Prostate gland (tissue), 2 donors: Measurements from ENCODE around the gene PRCD. TPM values are rescaled to one million over a fixed set of nuclear protein-coding genes. Genes with fewer than 3 reads are reported as not detected.
"Not testable (repeated sequence)": the region's sequence is repeated elsewhere in the genome, so short reads cannot be mapped to it uniquely, and the experiment has no call there.

Experiments used
- DNase-seq: peaks from one replicate; pipeline ENCODE4 v3.0.0-alpha.2; 2019; ENCODE audit warnings: low spot score
- H3K27ac ChIP-seq, 2 donors: fragments of 200-600 bp; sonication (generic); 2 replicates each; pipeline ENCODE4 v1.5.1; 2017 to 2019
- H3K27me3 ChIP-seq: fragments of 200-600 bp; sonication (generic); replicated peaks from 2 replicates; pipeline ENCODE4 v1.5.1; 2019; ENCODE audit not compliant: insufficient read depth
- H3K36me3 ChIP-seq, 2 donors: fragments of 200-600 bp; sonication (generic); 1 replicate in 1 of 2; 2 replicates in 1 of 2; pipeline versions ENCODE4 v1.5.1 to v1.8.1; 2017 to 2019
- H3K4me1 ChIP-seq: fragments of 200-600 bp; sonication (generic); replicated peaks from 2 replicates; pipeline ENCODE4 v1.5.1; 2019
- H3K4me3 ChIP-seq, 2 donors: fragments of 200-600 bp; sonication (generic); 2 replicates each; pipeline ENCODE4 v1.5.1; 2017 to 2019
- H3K9me3 ChIP-seq: fragments of 200-600 bp; sonication (generic); 2 replicates; pipeline ENCODE4 v1.5.1; 2017
- CTCF ChIP-seq, 4 experiments: fragments of 200-600 bp in 2 of 4; fragments of 450-650 bp in 2 of 4; sonication (generic) in 2 of 4; IDR thresholded peaks; 1 replicate in 3 of 4; 2 replicates in 1 of 4; pipeline ENCODE4 v1.5.1; 2016 to 2019; ENCODE audit warnings: antibody characterized with exemption in 4 of 4, mild to moderate bottlenecking in 2 of 4, moderate library complexity in 2 of 4
- POLR2A ChIP-seq: fragments of 450-650 bp; IDR thresholded peaks from one replicate; pipeline ENCODE4 v1.6.1; 2016; ENCODE audit warnings: antibody characterized with exemption, mild to moderate bottlenecking
- POLR2AphosphoS5 ChIP-seq: sonication (generic); formaldehyde crosslinking; IDR thresholded peaks from one replicate; pipeline ENCODE4 v1.6.1; 2017; ENCODE audit warnings: antibody characterized with exemption
- WGBS: methylation state at CpG from one replicate; pipeline ENCODE4 v1.1.5; 2018; 5-methylcytosine and 5-hydroxymethylcytosine counted together
- intact Hi-C: fragments of 100-400 bp; cut with DNase I; formaldehyde crosslinking; loops from one replicate; pipeline ENCODE4 v1.14.2; 2022
- total RNA-seq, 2 donors: library from RNA; depleted of rRNA; stranded (reverse); fragments of >200 nt; gene quantifications; one replicate each; pipeline ENCODE4 v1.1.0, GENCODE V29; 2016

PRCD gene
- total RNA-seq, 2 donors from 2014 or later, result 0.36 to 0.85 TPM

DNA sequence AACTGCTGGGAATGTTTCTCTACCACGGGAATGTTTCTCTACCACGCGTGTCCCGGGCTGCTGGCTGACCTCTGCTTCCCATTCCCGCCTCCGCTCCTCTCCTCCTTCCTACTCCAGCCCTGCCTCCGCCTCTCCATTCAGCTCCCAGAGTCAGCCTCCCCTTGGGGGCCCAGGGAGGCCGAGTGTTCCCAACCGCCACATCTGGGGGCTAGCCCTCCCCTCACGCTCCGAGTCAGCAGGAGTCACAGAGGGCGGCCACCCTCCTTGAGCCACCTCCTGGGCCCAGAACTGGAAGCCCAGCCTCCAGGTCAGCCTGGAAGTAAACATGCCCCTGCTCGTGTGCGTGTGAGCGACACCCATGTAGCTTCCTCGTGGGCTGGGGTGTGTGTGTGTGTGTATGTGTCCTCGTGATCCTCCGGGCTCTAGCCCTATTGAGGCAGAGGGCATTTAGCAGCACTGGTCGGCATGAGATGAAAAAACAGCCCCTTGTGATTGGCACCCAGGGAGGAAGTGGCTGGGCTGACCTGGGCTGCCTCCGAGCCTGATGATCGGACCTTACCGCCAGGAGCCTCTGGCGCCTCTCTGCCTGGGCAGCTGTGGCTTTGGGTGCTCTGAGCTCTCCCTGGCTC, 9.6 kb upstream of the PRCD start:
- DNase-seq, result no peak
- Histone ChIP-seq H3K4me3 (no peak overlapping the region), H3K27ac (peak overlapping the region; percentile 67 to 76), H3K36me3 (no peaks in the 10 kb centered on the region), H3K27me3 (no peaks in the 10 kb centered on the region), H3K9me3 (no peaks in the 10 kb centered on the region), H3K4me1 (peaks cover 17% of the 10 kb centered on the region)
- no peak for TF ChIP-seq POLR2AphosphoS5
- TF ChIP-seq CTCF (IDR thresholded peaks at IDR 0.05), result no peak
- no peak for TF ChIP-seq POLR2A
- 58% methylated on average over 23 of the region's 23 CpGs for WGBS
- intact Hi-C loops, result no loop called here

DNA sequence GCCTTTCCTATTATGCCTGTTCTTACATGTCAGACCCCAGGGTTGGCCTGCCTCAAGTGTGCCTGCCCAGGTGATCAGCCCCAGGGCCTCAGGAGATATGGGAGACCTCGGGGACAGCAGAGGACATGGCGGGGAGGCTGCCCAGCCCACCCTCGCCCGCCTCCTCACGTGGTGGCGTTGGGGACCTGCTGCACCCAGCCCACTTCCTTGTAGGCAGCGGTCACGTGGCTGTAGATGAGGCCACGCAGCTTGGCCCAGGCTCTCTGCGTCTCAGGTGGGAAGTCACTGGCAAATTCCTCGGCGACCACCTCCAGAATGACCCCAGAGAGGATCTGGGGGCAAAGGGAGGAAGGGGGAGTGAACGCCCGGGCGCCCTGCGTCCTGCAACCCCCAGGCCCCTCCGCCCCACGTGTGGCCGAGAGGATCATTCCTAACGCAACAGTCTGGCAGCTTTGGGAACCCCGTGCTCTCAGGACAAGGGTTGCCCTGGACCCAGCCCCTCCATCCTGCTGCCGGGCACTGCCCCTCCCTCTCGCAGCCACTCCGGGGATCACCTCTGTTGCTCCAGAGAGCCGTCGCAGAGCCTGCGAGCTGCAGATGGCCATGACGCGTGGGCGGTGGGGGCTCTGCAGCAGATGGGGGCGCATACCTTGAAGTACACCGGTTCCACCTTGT, 8.9 kb upstream of the PRCD start:
- Histone ChIP-seq H3K27ac (peak overlapping the region; percentile 67 to 76), H3K9me3 (no peaks in the 10 kb centered on the region), H3K4me1 (peaks cover 16% of the 10 kb centered on the region), H3K4me3 (no peak overlapping the region), H3K36me3 (no peaks in the 10 kb centered on the region), H3K27me3 (no peaks in the 10 kb centered on the region)
- 84% methylated on average over 27 of the region's 32 CpGs for WGBS
- intact Hi-C loops, result no loop called here
- no peak for DNase-seq
- TF ChIP-seq CTCF (IDR thresholded peaks at IDR 0.05), result no peak
- TF ChIP-seq POLR2A, result no peak
- no peak for TF ChIP-seq POLR2AphosphoS5

GRCh38 chr17:76531486-76532038, 8.3 kb upstream of the PRCD start:
- no peaks in the 10 kb centered on the region for H3K9me3 ChIP-seq
- H3K4me1 ChIP-seq, result peaks cover 16% of the 10 kb centered on the region
- H3K27ac ChIP-seq, result peak overlapping the region; percentile 67 to 76
- intact Hi-C loops, result no loop called here
- WGBS, result 88% methylated on average over 18 of the region's 18 CpGs
- no peak for DNase-seq
- TF ChIP-seq POLR2AphosphoS5 (no peak), CTCF (IDR thresholded peaks at IDR 0.05) (no peak), POLR2A (no peak)
- no peaks in the 10 kb centered on the region for H3K36me3 ChIP-seq
- no peak overlapping the region for H3K4me3 ChIP-seq
- no peaks in the 10 kb centered on the region for H3K27me3 ChIP-seq

GRCh38 chr17:76532072-76532651, 7.7 kb upstream of the PRCD start:
- WGBS, result 84% methylated on average over 8 of the region's 8 CpGs
- TF ChIP-seq POLR2A, result no peak
- TF ChIP-seq POLR2AphosphoS5, result no peak
- TF ChIP-seq CTCF (IDR thresholded peaks at IDR 0.05), result no peak
- no peaks in the 10 kb centered on the region for H3K36me3 ChIP-seq
- H3K27ac ChIP-seq, result no peak overlapping the region
- peaks cover 16% of the 10 kb centered on the region for H3K4me1 ChIP-seq
- no peaks in the 10 kb centered on the region for H3K9me3 ChIP-seq
- no peaks in the 10 kb centered on the region for H3K27me3 ChIP-seq
- DNase-seq, result no peak
- intact Hi-C loops, result no loop called here
- no peak overlapping the region for H3K4me3 ChIP-seq

- intact Hi-C loops, H3K27ac ChIP-seq, DNase-seq, H3K9me3 ChIP-seq, H3K4me3 ChIP-seq, H3K36me3 ChIP-seq, H3K27me3 ChIP-seq: not testable (repeated sequence)
- WGBS, result 93% methylated on average over 9 of the region's 9 CpGs
- peaks cover 16% of the 10 kb centered on the region for H3K4me1 ChIP-seq
Measured at GRCh38 chr17:76533640-76534359, 6.0 kb upstream of the PRCD start.
